Sigmoid colon (tissue), 4 donors: ENCODE results near the gene ACAP1.

ENCODE experiments used
- CTCF ChIP-seq, 4 experiments: fragments of 450-650 bp in 3 of 4; fragments of 200-600 bp in 1 of 4; IDR thresholded peaks; one replicate each; pipeline ENCODE4 v1.5.1; 2016 to 2019; ENCODE audit warnings: antibody characterized with exemption in 4 of 4, mild to moderate bottlenecking in 3 of 4, moderate library complexity in 2 of 4
- POLR2A ChIP-seq, 2 donors: fragments of 450-650 bp; IDR thresholded peaks; one replicate each; pipeline ENCODE4 v1.6.1; 2016; ENCODE audit warnings: antibody characterized with exemption in 2 of 2, mild to moderate bottlenecking in 2 of 2, moderate library complexity in 2 of 2
- POLR2AphosphoS5 ChIP-seq, 4 donors: sonication (generic); formaldehyde crosslinking; IDR thresholded peaks; one replicate each; pipeline ENCODE4 v1.6.1; 2017; ENCODE audit warnings: antibody characterized with exemption in 4 of 4

- no peak for TF ChIP-seq POLR2A (IDR thresholded peaks at IDR 0.05)
- no peak for TF ChIP-seq CTCF (IDR thresholded peaks at IDR 0.05)
- no peak for TF ChIP-seq POLR2AphosphoS5 (IDR thresholded peaks at IDR 0.05)
Observed at GRCh38 chr17:7327501-7327900, 8.8 kb upstream of the ACAP1 start.
